ENCODE measurements around the gene SEZ6L.

Gene SEZ6L

GRCh38 chr22:26359156-26359555 is 189.9 kb downstream of the SEZ6L start:
- DNase-seq (ENCODE audit: extremely low read depth, low read depth) = no peak
- TF ChIP-seq, protein P1, sequence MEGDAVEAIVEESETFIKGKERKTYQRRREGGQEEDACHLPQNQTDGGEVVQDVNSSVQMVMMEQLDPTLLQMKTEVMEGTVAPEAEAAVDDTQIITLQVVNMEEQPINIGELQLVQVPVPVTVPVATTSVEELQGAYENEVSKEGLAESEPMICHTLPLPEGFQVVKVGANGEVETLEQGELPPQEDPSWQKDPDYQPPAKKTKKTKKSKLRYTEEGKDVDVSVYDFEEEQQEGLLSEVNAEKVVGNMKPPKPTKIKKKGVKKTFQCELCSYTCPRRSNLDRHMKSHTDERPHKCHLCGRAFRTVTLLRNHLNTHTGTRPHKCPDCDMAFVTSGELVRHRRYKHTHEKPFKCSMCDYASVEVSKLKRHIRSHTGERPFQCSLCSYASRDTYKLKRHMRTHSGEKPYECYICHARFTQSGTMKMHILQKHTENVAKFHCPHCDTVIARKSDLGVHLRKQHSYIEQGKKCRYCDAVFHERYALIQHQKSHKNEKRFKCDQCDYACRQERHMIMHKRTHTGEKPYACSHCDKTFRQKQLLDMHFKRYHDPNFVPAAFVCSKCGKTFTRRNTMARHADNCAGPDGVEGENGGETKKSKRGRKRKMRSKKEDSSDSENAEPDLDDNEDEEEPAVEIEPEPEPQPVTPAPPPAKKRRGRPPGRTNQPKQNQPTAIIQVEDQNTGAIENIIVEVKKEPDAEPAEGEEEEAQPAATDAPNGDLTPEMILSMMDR (IDR thresholded peaks at IDR 0.05; ENCODE audit: low read depth, low read length) = no peak

DNA sequence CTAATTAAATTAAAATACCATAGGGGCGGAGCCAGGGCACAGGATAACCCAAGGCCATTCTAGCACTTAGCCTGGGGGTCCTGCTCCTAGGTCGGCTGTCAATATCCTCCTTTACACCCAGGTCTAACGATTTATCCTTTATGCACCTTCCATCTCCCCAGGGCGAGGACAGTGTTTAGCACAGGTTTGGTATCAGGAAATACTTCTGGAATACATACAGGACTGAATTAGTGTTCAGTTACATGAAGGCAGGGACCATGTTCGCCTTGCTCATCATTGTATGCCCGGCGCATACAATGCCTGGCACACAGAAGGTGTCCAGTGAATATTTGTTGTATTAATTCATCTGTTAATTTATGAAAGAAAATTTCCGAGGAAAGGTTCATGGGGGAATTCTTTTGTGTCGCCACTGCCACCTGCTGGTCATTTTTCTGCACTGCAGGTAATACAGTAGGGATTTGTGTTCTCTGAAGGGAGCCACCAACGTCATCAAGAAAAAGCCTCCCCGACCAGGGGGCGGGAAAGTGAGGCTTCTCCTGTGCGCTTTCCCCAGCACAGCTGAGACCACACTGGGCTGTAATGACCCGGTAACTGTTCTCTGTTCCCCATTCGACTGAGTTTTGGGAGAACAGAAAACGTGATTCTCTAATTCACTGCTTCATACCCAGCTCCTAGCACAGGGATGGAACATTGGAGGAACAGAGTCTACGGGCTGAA is 191.1 kb downstream of the SEZ6L start:
- DNase-seq (ENCODE audit: extremely low read depth, low read depth) = peak; percentile 19
- TF ChIP-seq, protein P1 (IDR thresholded peaks at IDR 0.05; ENCODE audit: low read depth, low read length) = peak; percentile 88

GRCh38 chr22:26362471-26362870 is 193.2 kb downstream of the SEZ6L start:
- no peak for DNase-seq (ENCODE audit: extremely low read depth, low read depth)
- TF ChIP-seq, protein P1 (IDR thresholded peaks at IDR 0.05; ENCODE audit: low read depth, low read length) = no peak

DNA sequence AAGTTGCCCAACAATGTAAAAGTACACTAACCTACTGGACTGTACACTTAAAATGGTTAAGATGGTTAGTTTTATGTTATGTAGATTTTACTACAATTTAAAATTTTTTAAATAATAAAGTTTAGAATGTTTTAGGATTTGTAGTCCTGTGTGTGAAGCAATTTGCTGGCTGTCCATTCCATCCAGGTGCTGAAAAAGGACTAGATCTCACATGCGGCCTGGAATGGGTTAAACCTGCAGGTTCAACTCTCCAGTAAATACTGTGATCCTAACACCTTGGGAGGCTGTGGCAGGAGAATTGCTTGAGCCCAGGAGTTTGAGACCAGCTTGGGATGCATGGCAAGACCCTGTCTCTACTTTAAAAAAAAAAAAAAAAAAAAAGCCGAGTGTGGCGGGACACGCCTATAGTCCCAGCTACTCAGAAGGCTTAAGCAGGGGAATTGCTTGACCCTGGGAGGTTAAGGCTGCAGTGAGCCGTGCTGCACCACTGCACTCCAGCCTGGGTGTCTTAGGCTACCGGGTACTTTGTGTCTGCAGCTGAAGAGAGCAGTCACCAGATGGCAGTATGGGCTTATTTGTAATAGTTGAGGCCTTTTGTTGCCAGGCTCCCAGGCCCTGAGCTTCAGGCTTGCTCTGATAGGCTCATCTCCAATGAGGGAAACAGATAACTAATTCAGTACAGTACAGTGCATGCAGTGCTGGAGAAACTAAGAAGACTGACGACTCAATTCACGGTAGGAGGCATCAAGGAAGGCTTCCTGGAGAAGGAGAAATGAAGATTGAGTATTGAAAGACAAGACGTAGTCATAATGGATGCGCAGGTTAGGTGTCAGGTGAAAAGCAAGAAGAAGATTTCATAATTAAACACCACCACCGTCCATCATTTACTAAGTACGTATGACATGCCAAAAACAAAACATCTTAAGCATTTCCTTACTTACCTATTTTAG is 195.1 kb downstream of the SEZ6L start:
- TF ChIP-seq, protein P1 (IDR thresholded peaks at IDR 0.05; ENCODE audit: low read depth, low read length) = peak; percentile 81

DNA sequence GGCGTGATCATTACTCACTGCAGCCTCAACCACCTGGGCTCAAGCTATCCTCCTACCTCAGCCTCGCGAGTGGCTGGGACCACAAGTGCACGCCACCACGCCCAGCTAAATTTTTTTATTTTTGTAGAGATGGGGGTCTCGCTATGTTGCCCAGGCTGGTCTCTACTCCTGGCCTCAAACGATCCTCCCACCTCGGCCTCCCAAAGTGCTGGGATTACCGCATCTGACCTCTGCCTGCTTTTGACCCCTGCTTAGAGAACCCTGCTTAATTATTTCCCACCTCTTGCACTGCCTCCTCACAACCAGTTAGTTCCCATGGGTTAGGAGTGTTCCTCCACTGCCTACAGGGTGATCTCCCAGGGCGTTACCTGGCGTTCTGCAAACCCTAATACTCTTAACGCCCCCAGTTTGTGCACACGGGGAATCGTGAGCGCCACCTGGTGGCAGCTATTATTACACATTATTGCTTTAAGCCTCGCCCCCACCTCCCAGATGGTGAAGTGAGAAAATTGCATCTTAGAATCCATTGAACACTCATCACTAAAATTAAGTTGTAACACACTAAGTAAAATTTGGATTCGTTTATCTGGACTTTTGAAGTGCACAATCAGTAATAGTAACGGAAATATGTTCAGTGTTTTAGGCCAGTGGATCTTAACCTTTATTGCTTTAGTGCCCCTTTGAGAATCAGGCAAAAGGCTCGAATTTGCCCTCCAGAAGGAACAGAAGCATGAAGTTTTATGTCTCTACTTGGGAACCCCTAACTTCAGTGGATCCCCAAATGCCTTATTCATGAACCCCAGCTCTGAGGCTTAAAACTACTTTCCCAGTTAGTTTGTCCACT is 198.4 kb downstream of the SEZ6L start:
- TF ChIP-seq, protein P1 (IDR thresholded peaks at IDR 0.05; ENCODE audit: low read depth, low read length) = peak; percentile 70
- DNase-seq (ENCODE audit: extremely low read depth, low read depth) = no peak

More for the DNA sequence above, 195.1 kb downstream of the SEZ6L start:
- DNase-seq (ENCODE audit: extremely low read depth, low read depth) = peak; percentile 39

DNA sequence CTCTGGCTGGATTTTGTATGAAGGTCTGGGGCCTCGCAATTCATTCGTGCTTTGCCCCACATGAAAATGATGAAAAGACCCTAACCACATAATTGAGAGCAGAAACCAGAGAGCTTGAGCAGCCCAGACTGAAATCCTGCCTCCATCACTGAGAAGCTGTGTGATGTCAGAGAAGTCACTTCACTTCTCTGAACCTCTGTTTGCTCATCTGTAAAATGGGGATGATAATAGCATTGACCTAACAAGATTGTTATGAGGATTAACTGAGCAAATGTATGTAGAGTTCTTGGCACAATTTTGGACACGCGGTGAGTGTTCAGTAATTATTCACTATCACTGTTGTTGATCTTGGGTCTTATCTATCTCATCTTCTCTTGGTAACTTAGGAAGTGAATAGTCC is 203.6 kb downstream of the SEZ6L start:
- TF ChIP-seq, protein P1 (IDR thresholded peaks at IDR 0.05; ENCODE audit: low read depth, low read length) = no peak
- DNase-seq (ENCODE audit: extremely low read depth, low read depth) = no peak

Data from AG09319 (cell line).